Fibroblast of mammary gland (primary cell): ENCODE results near the gene STK17A.
"Not testable (repeated sequence)": the region's sequence is repeated elsewhere in the genome, so short reads cannot be mapped to it uniquely, and the experiment has no call there.

ENCODE experiments used
- DNase-seq: peaks from one replicate; pipeline ENCODE4 v3.0.0-alpha.2; 2010; ENCODE audit warnings: low read depth
- H3K4me3 ChIP-seq: 2 replicates; pipeline ENCODE4 v1.5.1; 2011; ENCODE audit warnings: low read depth, mild to moderate bottlenecking, low read length, moderate library complexity; ENCODE audit not compliant: control insufficient read depth
- CTCF ChIP-seq: conservative IDR thresholded peaks from 2 replicates; pipeline ENCODE4 v1.5.1; 2011; ENCODE audit warnings: low read depth, low read length, inconsistent platforms; ENCODE audit not compliant: control insufficient read depth, insufficient read depth

The STK17A gene

GRCh38 chr7:43593010-43593409 is 10.1 kb downstream of the STK17A start:
- no peak for TF ChIP-seq CTCF
- no peak for DNase-seq
- no peak overlapping the region for H3K4me3 ChIP-seq

- DNase-seq: no peak
- no peak overlapping the region for H3K4me3 ChIP-seq
- TF ChIP-seq CTCF: no peak
Observed at GRCh38 chr7:43594020-43594419, 11.1 kb downstream of the STK17A start.

- DNase-seq: peak; percentile 26
- not testable (repeated sequence) for H3K4me3 ChIP-seq
Observed at GRCh38 chr7:43596426-43596825, 13.5 kb downstream of the STK17A start.

GRCh38 chr7:43600056-43600455 is 17.1 kb downstream of the STK17A start:
- no peak for TF ChIP-seq CTCF
- no peak for DNase-seq
- H3K4me3 ChIP-seq: no peak overlapping the region

GRCh38 chr7:43602256-43602655 is 19.3 kb downstream of the STK17A start:
- H3K4me3 ChIP-seq: no peak overlapping the region
- DNase-seq: no peak
- no peak for TF ChIP-seq CTCF

GRCh38 chr7:43604251-43604650 is 21.3 kb downstream of the STK17A start:
- H3K4me3 ChIP-seq: no peak overlapping the region
- TF ChIP-seq CTCF: no peak
- no peak for DNase-seq

- no peak overlapping the region for H3K4me3 ChIP-seq
- TF ChIP-seq CTCF: no peak
- no peak for DNase-seq
Observed at GRCh38 chr7:43609097-43609496, 26.2 kb downstream of the STK17A start.
